NB4 (cell line): ENCODE results near the gene ETFRF1.

Experiments
- CTCF ChIP-seq: IDR thresholded peaks from one replicate; pipeline ENCODE4 v1.5.1; 2012; ENCODE audit warnings: low read depth, low read length
- MAX ChIP-seq: IDR thresholded peaks from 2 replicates; pipeline ENCODE4 v1.6.1; 2011; ENCODE audit warnings: low read depth, low read length
- MYC ChIP-seq: IDR thresholded peaks from 2 replicates; pipeline ENCODE4 v1.6.1; 2011; ENCODE audit warnings: low read depth, low read length
- POLR2A ChIP-seq: IDR thresholded peaks from 2 replicates; pipeline ENCODE4 v1.6.1; 2011; ENCODE audit warnings: mild to moderate bottlenecking; ENCODE audit not compliant: insufficient read length; ENCODE audit errors: extremely low read depth

- no peak for TF ChIP-seq CTCF
- TF ChIP-seq MAX = no peak
- no peak for TF ChIP-seq MYC
- TF ChIP-seq POLR2A = no peak
These were observed 18.3 kb downstream of the ETFRF1 start for GRCh38 chr12:25213338-25213737.
